GM12801 (cell line): ENCODE measurements around the gene MID1.

ENCODE experiments used
- TF ChIP-seq, protein P1 (sequence below): IDR thresholded peaks from one replicate; pipeline ENCODE4 v1.5.1; 2011; ENCODE audit warnings: control low read depth; ENCODE audit not compliant: insufficient read length; ENCODE audit errors: extremely low read depth

The MID1 gene

DNA sequence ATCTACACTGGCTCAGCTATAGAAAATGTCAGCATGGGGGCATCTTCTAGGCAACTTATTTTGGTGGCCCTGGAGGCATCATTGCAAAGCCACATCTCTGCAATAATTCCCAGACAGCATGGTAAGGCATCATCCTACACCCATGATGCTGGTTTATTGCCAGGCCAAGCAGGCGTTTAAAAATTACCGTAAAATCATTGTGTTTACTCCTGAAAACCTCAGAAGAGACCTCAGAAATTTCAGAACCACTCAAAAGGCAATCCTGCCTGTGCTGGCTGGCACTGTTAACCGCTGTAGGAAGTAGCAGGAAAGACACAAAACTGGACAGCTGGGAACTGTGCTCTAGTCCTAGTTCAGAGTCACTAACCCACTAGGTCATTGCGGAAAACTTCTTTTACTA, 63.2 kb downstream of the MID1 start:
- TF ChIP-seq, protein P1, sequence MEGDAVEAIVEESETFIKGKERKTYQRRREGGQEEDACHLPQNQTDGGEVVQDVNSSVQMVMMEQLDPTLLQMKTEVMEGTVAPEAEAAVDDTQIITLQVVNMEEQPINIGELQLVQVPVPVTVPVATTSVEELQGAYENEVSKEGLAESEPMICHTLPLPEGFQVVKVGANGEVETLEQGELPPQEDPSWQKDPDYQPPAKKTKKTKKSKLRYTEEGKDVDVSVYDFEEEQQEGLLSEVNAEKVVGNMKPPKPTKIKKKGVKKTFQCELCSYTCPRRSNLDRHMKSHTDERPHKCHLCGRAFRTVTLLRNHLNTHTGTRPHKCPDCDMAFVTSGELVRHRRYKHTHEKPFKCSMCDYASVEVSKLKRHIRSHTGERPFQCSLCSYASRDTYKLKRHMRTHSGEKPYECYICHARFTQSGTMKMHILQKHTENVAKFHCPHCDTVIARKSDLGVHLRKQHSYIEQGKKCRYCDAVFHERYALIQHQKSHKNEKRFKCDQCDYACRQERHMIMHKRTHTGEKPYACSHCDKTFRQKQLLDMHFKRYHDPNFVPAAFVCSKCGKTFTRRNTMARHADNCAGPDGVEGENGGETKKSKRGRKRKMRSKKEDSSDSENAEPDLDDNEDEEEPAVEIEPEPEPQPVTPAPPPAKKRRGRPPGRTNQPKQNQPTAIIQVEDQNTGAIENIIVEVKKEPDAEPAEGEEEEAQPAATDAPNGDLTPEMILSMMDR = no peak

DNA sequence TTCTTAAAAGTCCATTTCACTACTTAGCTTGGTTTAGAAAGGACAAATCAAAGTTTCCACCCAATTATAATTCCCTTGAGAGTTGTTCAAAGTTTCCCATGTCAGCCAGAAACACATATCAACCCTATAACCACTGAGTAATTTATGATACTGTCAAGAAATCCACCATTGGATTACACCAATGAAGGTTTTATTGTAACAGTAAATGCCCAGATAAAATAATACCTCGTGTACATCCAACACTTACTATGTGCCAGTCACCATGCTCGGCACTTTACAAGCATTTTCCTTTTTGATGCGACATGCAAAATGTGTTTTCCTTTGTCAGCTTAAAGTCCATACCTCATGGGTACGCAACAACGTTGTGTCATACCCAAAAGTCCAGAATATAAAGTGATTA, 64.0 kb downstream of the MID1 start:
- TF ChIP-seq, protein P1 = no peak

DNA sequence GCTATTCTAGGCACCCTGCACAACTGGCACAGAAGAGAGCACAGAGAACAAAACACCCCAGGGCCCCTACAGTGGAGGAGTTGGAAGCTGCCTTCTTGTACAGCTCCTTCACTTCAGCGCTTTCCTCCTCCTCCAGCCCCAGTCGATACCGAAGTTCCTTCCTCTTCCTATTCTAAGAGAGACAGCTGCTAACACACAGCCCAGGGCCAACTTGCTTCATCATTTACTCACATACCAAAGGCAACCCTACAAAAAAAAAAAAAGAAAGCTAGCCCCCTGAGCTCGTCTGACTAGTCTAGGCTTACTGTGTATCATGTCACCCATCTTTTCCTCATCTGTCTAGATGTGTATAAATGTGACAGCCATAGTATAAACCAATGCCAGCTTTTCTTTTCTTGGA, 64.5 kb downstream of the MID1 start:
- TF ChIP-seq, protein P1 = no peak

DNA sequence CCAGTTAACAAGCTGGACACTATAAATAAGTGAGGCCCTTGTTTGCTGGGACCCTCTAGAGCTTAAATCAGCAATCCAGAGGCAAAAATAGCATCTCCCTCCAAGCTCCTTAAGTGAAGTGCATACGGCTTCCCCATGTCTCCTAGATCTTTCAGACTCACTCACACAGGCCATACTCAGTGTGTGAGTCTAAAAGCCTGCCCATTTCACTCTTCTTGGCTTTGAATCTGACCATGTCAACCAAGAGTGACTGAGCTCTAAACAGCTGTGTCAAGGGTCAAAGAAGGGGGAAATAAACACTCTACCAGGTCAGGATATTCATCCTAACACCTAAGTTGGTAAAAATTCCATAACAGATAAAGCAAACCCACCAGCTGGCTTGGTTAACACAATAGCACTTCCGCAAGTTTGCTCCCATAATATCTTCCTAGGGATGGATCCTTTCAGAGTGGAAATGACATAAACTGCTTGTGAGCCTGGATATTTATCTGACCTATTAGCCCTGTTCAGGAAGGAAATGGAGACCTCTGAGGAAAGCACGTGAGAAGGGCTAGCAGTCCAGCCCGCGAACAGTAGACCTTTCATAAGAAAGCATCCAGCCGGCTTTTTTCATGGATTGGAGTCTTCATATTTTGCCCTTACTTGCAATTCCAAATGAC, 65.6 kb downstream of the MID1 start:
- TF ChIP-seq, protein P1 = no peak

DNA sequence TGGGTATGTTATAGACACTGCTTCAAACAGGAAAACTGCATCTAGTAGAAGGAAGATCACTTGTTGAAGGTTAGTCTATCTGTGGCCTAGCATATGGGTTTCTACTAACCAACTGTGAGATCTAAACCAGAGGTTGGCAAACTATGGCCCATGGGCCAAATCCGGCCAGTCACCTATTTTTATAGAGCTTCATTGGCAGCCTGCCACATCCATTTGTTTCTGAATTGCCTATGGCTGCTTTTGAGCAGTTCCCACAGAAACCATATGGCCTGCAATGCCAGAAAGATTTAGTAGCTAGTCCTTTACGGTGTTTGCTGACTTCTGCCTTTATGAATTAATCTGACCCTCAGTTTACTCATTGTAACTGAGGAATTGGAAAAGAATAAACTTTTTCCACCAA, 71.1 kb downstream of the MID1 start:
- TF ChIP-seq, protein P1 = no peak

DNA sequence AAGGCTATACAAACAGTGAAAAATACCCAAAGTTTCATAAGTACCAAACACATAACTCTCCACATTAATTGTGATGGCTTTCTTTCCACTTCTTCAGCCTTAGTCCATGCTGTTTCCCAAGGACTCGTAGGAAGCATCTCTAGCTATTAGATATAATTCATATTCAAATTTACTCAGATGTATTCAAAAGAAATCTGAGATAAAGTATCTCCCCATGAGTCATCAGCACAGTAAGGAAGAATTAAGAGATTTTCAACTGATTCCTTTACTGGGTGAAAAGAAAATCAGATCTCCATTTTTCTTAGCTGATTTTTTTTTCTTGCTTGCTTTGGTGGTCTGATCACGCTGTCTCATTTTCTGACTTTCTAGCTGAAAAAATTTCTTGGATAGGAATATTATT, 71.7 kb downstream of the MID1 start:
- TF ChIP-seq, protein P1 = no peak

DNA sequence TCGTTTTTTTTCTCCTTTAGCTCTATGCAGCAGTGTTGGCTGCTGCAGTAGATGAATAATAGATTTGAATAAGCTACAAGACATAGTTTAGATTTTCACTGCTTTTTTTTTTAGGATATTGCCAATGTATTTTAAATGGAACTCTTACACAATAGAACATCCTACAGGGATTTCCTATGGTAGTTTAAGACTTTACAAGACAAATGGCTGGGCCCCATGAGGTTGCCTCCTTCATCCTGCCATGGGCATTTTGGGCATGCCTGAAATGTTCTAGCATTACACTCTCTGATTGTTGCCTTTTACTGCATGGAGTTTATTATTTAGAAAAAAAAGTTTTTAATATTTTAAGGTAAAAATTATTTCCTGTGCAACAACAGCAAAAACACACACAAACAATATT, 74.5 kb downstream of the MID1 start:
- TF ChIP-seq, protein P1 = no peak

DNA sequence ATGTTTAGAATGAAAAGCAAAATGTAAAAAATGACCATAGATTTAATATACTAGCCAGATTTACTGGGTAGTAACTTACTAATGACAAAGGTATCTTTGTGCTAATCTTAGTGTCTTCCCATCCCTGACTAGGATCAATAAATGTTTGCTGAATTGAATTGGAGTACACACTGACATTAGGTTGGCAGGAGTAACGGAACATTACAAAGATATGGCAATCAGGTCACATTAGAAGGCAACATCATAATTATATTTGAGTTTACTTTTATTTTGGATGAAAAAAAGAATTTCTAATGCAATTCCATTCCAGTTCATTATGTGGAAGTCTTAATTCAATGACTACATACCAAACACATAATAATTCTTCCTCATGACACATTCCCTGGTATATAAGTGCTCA, 77.8 kb downstream of the MID1 start:
- TF ChIP-seq, protein P1 = no peak
